Stimulated activated naive CD8-positive, alpha-beta T cell treated with anti-CD3 and anti-CD28 coated beads, Interleukin-15, Interleukin-2, amounts not matched to agents 100 ng/mL and 50 ng/mL, for 24 hours (primary cell): ENCODE results near the gene ST3GAL4.

ENCODE experiments used
- H3K27ac Mint-ChIP-seq: one replicate; pipeline ENCODE4 v1.8.0; 2021; ENCODE audit warnings: mild to moderate bottlenecking, mixed read lengths
- H3K27me3 Mint-ChIP-seq: one replicate; pipeline ENCODE4 v1.8.0; 2021; ENCODE audit warnings: mixed read lengths
- H3K36me3 Mint-ChIP-seq: one replicate; pipeline ENCODE4 v1.8.0; 2021; ENCODE audit warnings: low read depth, mixed read lengths
- H3K4me1 Mint-ChIP-seq: one replicate; pipeline ENCODE4 v1.8.0; 2021; ENCODE audit warnings: low read depth, mixed read lengths
- H3K4me3 Mint-ChIP-seq: one replicate; pipeline ENCODE4 v1.8.0; 2021; ENCODE audit warnings: mild to moderate bottlenecking, mixed read lengths
- H3K9me3 Mint-ChIP-seq: one replicate; pipeline ENCODE4 v1.8.0; 2021; ENCODE audit warnings: mixed read lengths

Gene ST3GAL4

DNA sequence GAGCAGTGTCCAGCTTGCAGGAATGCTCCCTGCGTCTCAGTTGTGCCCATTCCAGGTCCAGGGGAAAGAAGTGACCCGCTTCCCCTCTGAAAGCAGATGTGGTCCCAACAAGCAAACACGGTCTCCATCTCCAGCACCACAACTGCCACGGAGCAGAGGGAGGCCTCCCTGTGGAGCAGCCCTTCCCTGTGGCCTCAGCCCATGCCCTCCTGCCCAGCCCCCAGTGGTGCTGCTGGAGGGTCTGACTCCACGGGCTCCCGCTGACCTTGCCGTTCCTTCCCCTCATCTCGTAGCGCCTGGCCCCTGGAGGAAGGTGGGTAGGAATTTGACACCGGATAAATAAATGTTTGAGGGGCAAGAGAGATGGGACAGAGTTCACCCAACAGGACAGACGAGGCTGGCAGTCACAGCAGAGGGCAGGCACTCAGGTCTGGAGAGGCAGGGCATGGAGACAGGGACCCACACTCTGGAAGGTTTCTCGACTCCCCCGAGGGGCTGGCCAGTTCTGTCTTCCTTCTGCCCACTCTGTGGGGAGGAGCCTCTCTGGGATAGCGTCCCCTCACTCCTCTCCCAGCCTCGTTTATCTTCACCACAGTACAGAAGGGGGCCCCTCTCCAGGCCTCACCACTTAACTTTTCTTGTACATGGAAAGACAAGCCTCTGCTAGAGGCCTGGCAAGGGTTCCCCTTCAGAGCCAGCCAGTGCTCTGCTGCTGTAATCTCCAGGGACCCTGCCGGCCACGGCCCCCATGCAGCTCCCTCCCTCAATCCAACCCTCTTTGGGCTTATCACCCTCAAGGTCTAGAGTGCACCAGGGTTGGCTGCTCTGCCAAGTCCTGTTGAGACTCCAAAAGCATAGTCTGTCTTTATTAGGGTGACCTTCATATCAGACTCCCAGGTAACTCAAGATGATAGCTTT is 7.5 kb upstream of the ST3GAL4 start:
- H3K36me3 Mint-ChIP-seq, result peaks cover 20% of the 10 kb centered on the region
- H3K27ac Mint-ChIP-seq, result peak overlapping the region; percentile 42
- no peak overlapping the region for H3K4me3 Mint-ChIP-seq
- H3K9me3 Mint-ChIP-seq, result no peaks in the 10 kb centered on the region
- no peaks in the 10 kb centered on the region for H3K27me3 Mint-ChIP-seq
- H3K4me1 Mint-ChIP-seq, result peaks cover 22% of the 10 kb centered on the region

DNA sequence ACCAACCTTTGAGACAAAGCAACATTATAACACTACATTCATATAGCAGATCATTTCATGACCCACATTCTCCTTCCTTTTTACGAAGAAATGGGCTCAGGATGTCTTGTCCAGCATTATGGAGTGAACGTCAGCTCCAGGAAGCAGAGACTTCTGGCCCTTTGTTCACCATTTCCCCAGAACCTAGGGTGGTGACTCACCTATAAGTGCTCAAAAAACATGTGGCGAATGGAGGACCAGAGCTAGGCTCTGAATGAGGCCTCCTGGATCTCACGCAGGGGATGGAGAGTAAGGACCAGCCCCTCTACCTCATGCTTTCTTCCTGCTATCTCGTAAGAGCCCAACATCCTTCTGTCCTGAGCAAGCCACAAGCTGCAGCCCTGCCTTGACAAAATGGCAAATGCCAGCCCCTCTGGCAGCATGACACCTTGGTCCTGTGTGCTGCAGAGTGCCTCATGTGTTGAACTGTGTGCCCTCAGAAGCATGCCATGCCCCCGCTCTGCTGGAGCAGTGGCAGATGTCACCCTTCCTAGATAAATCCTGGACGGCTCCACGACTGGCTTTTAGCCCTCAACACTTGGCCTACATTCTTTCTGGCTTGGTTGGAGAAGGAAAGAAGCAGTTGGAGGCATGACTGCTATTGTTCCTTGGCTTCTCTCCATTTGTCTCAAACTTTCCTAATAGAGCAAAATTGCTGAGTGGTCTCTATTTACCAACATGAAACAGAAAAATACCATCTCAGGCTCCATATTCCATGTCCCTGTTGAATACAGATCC is 6.5 kb upstream of the ST3GAL4 start:
- Mint-ChIP-seq H3K9me3 (no peaks in the 10 kb centered on the region), H3K27ac (peak overlapping the region; percentile 42), H3K36me3 (peaks cover 13% of the 10 kb centered on the region), H3K4me3 (no peak overlapping the region), H3K4me1 (peaks cover 32% of the 10 kb centered on the region), H3K27me3 (no peaks in the 10 kb centered on the region)

DNA sequence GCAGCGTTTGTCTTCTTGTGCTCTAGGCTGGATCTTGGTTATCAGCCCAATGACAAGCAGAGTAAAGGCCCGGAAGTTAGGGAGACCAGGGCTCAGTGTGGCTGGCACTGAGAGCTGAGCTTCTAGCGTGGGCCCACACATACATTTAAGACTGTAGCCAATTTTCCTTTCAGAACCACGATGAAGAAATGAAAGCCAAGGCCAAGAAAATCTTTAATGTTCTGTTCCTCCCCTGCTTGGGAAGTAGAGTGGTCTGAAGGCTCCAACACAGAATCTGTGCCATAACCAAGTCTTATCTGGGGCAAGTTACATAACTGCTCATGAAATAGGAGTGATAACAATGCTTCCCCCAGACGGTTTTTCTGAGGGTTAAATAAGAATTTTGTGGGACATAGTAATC is 4.7 kb upstream of the ST3GAL4 start:
- H3K9me3 Mint-ChIP-seq, result no peaks in the 10 kb centered on the region
- no peaks in the 10 kb centered on the region for H3K27me3 Mint-ChIP-seq
- H3K27ac Mint-ChIP-seq, result no peak overlapping the region
- peaks cover 10% of the 10 kb centered on the region for H3K36me3 Mint-ChIP-seq
- peaks cover 38% of the 10 kb centered on the region for H3K4me1 Mint-ChIP-seq
- no peak overlapping the region for H3K4me3 Mint-ChIP-seq

DNA sequence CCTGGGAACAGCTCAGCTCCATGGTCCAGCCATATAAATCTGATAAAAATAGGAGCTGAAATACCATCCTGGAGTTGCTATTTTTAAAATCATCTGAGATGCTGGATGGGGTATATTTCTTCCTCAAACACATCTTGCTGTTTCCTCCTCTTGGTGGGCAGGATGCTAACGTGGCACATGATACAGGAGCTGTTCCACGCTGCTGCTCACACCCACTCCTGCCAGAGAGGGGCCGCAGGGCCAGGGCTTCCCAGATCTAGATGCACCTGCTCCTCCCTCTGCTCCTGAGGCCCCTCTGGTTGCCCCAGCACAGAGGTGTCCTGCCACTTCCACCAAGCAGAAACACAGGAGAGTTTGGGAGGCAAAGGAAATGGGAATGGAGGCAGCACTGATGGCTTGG is 3.3 kb upstream of the ST3GAL4 start:
- H3K4me1 Mint-ChIP-seq, result peaks cover 33% of the 10 kb centered on the region
- H3K27ac Mint-ChIP-seq, result no peak overlapping the region
- H3K4me3 Mint-ChIP-seq, result no peak overlapping the region
- no peaks in the 10 kb centered on the region for H3K9me3 Mint-ChIP-seq
- H3K36me3 Mint-ChIP-seq, result peaks cover 10% of the 10 kb centered on the region
- no peaks in the 10 kb centered on the region for H3K27me3 Mint-ChIP-seq

DNA sequence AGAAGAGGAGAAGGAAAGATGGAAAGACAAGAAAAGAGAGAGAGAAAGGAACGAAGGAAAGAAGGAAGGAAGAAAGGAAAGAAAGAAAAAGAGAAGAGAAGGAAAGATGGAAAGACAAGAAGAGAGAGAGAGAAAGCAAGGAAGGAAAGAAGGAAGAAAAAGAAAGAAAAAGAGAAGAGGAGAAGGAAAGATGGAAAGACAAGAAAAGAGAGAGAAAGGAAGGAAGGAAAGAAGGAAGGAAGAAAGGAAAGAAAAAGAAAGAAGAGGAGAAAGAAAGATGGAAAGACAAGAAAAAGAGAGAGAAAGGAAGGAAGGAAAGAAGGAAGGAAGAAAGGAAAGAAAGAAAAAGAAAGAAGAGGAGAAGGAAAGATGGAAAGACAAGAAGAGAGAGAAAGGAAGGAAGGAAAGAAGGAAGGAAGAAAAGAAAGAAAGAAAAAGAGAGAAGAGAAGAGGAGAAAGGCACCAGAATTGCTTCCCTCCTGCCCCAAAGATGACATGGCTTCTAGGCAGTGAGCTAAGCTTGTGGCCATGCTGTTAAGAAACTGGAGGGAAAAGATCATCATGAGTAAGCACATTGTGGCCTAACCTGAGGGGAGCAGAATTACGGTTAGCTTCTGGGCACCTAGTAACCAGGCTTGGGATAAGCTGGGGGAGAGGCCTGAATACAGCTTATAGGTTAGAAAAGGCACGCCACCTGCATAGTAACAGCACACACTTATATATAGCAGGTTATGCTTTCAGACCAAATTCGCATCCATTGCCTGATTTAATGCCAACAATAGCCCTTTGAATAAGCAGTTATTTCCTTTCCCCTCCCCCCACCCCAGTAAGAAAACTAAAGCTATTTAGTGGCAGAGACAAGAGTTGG is 2.3 kb upstream of the ST3GAL4 start:
- Mint-ChIP-seq H3K4me1 (peaks cover 33% of the 10 kb centered on the region), H3K9me3 (no peaks in the 10 kb centered on the region), H3K4me3 (peak overlapping the region; percentile 74), H3K36me3 (peaks cover 10% of the 10 kb centered on the region), H3K27me3 (no peaks in the 10 kb centered on the region), H3K27ac (peak overlapping the region; percentile 92)

DNA sequence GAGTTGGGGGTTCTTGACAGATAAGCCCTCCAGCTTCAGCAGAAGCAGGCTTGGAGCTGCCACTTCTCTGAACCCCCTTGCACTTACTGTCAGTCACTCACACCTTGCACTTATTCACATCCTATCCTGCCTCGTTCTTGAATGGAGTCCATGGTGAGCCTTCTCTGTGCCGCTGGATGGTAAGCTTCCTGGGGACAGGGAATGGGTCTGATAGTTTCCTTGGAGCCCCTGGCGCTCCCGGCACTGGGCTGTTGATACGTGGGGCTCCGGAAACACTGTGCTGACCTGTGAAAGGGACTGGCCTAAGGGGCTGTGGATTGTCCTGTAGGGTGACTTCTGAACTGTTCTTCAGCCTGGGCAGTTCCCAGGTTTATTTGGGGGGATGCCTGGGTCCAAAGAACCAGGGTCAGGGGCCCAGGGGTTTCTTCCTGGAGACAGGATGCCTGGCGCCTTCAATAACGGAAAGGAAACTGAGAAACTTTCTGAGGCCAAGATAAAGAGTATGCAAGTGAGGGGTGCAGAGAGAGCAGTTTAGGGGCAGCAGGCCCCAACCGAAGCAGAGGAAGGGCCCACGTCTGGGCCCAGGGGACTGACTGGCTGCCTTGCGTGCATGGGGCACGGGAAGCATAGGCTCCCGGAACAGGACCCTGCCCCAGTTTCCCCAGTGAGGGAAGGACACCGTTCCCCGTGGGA is 709 bp upstream of the ST3GAL4 start:
- no peaks in the 10 kb centered on the region for H3K9me3 Mint-ChIP-seq
- H3K4me1 Mint-ChIP-seq, result peaks cover 29% of the 10 kb centered on the region

DNA sequence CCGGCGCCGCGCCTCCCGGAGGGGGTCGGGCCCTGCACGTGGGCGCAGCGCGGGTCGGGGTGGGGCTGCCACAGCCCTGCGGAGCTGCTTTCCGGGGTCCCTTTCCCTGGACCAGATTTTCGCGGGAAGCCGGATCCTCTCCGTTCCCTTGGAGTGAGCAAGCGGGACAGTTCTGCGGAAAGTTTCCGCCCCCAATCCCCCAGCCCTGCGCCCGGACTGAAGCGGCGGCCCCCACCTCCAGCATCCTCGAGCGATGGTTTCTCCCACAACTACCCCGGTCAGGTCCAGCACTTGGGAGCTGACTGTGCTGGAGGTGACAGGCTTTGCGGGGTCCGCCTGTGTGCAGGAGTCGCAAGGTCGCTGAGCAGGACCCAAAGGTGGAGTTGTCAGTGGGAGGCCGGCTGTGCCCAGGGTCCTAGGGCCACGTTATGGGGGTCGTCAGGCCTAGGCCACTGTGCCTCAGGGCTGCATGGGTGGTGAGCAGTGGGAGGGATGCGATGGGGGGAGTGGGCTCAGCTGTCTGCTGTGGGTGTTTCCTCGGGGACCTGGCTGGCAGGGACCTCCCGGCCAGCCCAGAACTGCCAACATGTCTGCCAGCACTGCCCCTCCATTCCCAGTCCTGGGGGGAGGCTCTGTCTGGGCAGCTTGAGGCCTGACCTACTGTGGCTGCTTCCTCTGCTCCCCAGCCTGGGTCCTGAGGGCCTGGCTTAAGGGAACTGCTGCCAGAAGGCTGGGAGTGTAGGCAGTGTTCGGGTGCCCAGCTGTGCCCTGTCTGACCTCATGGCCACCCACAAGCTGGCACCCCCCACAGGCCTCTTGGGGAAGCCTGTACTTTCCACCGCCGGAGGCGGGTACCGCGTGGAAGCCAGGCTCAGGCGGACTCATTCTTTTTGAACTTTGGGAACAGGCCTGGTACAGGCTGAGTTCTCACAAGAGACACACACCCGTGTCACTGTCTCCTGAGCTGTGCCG is 726 bp downstream of the ST3GAL4 start:
- Mint-ChIP-seq H3K27ac (peak overlapping the region; percentile 49), H3K4me1 (peaks cover 29% of the 10 kb centered on the region), H3K36me3 (peaks cover 5% of the 10 kb centered on the region), H3K27me3 (no peaks in the 10 kb centered on the region), H3K4me3 (peak overlapping the region; percentile 79), H3K9me3 (no peaks in the 10 kb centered on the region)

More for the DNA sequence above, 709 bp upstream of the ST3GAL4 start:
- peak overlapping the region; percentile 87 for H3K4me3 Mint-ChIP-seq
- H3K36me3 Mint-ChIP-seq, result peaks cover 10% of the 10 kb centered on the region
- H3K27ac Mint-ChIP-seq, result peak overlapping the region; percentile 87
- H3K27me3 Mint-ChIP-seq, result no peaks in the 10 kb centered on the region

DNA sequence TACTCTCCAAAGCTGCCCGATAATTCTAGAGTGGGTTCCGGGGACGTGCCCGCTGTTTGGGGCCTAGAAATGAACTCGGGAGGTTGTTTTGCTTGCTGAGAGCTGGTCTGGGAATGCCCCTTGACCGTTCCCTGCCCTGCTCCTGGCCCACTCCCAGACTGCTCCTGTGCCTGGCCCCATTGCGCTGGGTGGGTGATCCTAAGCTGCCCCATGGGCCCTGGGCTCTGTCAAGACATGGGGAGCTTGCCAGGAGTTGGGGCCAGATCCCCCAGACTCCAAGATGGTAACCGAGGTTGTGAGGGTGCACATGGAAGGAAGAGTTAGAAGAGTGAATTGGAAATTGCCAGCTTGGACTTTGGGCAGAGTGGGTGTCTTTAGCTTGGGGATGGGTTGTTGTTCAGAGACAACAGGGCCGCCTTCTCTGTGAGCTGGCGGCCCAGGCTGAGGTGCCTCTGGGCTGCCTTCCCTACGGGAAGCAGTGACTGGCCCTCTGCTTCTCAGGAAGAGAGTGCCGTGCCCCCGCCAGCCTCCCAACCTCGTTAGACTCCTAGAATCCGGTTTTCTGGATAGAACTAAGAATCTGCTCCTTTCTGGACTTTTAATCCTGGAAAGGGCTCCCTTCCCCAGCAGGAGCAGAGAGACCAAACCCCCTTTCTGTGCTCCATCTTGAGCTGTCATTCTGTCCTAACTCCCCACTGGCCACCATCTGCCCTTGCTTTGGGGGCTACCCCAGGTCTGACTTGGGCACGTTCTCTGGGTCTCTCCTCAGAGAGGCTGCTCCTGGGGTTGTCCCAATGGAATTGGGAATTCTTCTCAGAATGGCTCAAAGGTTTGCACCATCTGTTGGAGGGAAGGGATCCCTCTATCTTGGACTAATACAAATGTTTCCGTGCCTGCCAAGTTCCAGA is 1.8 kb downstream of the ST3GAL4 start:
- Mint-ChIP-seq H3K27ac (peak overlapping the region; percentile 49), H3K4me1 (peaks cover 24% of the 10 kb centered on the region), H3K9me3 (no peaks in the 10 kb centered on the region), H3K27me3 (no peaks in the 10 kb centered on the region), H3K36me3 (peaks cover 3% of the 10 kb centered on the region), H3K4me3 (peak overlapping the region; percentile 79)

DNA sequence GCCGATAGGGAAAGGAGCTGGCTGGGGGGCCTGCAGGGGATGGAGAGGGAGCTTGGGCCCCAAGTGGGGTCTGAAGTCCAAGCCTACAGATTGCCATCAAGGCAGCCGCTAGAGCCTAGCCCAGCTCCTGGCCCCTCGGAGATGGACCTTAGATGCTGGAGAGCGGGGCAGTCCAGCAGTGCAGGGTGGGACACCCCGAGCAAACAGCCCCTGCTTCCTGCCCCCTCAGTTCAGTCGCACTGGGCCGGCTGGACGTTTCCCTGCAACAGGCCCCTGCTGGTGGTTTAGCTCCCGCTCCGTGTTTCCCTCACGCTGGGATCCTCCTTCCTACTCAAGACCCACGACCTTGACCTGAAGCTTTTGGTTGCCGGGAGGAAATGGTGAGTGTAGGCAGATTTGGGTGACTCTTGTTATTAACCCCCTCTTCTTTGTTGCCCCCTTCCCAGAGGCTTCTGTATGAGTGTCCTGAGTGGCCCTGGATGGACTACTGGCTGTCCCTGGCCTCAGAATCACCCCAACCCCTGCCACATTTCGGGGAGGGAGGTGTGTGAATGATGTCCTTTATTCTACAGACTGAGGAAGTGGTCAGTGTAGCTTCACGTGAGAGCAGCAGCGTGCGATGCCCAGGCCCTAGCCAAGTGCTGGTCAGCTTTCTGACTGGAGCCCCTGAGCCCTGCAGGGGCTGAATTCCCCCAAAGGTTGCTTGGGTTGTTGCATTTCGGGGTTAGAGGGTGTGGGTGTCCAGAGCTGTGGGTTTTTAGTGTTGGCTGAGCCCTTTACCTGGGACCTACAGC is 2.7 kb downstream of the ST3GAL4 start:
- H3K27me3 Mint-ChIP-seq, result no peaks in the 10 kb centered on the region
- H3K9me3 Mint-ChIP-seq, result no peaks in the 10 kb centered on the region
- H3K4me3 Mint-ChIP-seq, result no peak overlapping the region
- peaks cover 15% of the 10 kb centered on the region for H3K4me1 Mint-ChIP-seq
- H3K36me3 Mint-ChIP-seq, result no peaks in the 10 kb centered on the region
- H3K27ac Mint-ChIP-seq, result no peak overlapping the region

DNA sequence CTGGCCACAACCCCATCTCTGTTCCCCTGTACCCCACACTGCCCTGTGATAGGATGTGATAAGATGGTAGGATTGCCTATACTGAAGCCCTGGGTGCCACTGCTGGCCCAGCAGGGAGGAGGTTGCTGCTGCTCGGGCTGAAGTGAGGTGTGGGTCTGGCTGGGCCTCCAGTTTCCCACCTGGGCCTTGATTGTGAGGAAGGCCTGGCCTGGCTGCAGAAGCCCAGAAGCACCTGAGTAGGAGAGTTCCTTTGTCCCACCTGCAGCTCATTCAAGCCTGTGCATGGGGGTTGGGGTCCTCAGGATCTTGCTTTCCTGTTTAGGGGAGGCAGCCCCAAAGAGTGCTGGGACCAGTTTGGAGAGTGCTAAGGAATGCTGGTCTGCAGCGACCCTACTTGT is 3.3 kb downstream of the ST3GAL4 start:
- Mint-ChIP-seq H3K4me1 (peaks cover 9% of the 10 kb centered on the region), H3K9me3 (no peaks in the 10 kb centered on the region)

DNA sequence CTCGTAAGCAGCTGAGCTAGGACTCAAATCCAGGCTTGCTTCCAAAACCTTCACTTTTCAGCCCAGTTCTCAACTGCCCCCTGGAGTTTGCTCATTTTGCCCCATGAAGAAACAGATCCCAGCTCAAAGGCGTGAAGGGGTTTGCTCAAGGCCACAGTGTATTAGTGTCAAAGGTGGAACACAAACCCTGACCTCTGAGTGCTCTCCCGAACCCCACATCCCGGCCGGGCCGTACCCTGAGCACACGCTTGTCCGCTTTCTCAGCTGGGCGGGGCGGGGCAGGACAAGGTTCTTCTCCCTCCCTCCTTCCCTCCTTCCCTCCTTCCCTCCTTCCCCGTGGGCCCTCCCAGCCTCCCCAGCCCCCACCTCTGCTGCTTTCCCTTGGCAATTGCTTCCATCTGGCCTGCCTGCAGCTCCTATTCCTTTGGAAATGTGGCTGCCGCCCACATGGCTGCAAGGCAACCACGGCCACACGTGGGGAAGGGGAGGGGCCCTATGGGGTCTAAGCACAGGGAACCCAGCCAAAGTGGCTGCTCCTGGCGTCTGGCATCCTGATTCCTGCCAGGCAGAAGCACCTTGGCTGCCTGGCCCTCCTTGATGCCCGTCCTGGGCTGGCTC is 4.1 kb downstream of the ST3GAL4 start:
- Mint-ChIP-seq H3K4me1 (peaks cover 3% of the 10 kb centered on the region), H3K27ac (no peak overlapping the region), H3K36me3 (no peaks in the 10 kb centered on the region), H3K4me3 (no peak overlapping the region), H3K27me3 (no peaks in the 10 kb centered on the region), H3K9me3 (no peaks in the 10 kb centered on the region)

More for the DNA sequence above, 3.3 kb downstream of the ST3GAL4 start:
- H3K27ac Mint-ChIP-seq, result no peak overlapping the region
- H3K36me3 Mint-ChIP-seq, result no peaks in the 10 kb centered on the region
- H3K27me3 Mint-ChIP-seq, result no peaks in the 10 kb centered on the region
- H3K4me3 Mint-ChIP-seq, result no peak overlapping the region

DNA sequence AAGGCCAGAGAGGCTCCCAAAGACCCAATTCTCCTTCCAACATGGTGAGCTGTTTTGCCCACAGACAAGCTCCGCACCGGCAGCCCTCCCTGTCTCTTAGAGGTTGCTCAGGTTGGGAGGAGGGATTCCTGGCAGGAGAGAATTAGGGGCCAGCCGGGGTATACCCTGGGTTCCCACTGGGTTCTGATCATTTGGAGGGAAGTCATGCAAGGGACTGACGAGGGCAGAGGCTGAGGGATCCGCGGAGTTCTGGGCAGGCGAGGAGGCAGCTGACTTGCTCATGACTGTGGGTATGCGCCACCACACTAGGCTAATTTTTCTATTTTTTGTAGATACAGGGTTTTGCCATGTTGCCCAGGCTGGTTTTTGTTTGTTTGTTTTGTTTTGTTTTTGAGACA is 4.6 kb downstream of the ST3GAL4 start:
- Mint-ChIP-seq H3K27me3 (no peaks in the 10 kb centered on the region), H3K27ac (no peak overlapping the region), H3K4me3 (no peak overlapping the region), H3K36me3 (no peaks in the 10 kb centered on the region), H3K4me1 (no peaks in the 10 kb centered on the region), H3K9me3 (no peaks in the 10 kb centered on the region)
